ENCODE results near the gene NPC1. TPM values are rescaled to one million over a fixed set of nuclear protein-coding genes. Genes with fewer than 3 reads are reported as not detected.

NPC1 gene
- total RNA-seq, 1 donor from 2014 or later = 29.5 TPM

DNA sequence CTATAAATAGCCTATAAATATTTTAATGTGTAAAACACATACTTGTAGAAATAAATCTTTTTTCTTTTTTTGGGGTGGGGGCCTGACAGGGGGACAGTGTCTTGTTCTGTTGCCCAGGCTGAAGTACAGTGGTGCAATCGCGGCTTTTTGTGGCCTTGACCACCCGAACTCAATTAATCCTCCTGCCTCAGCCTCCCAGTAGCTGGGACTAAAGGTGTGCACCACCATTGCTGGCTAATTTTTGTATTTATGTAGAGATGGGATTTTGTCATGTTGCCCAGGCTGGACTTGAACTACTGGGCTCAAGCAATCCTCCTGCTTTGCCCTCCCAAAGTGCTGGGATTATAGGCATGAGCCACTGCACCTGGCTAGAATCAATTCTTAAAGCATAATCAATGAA, 37.6 kb downstream of the NPC1 start:
- DNase-seq (ENCODE audit: low read depth in 2 of 2) = no peak

DNA sequence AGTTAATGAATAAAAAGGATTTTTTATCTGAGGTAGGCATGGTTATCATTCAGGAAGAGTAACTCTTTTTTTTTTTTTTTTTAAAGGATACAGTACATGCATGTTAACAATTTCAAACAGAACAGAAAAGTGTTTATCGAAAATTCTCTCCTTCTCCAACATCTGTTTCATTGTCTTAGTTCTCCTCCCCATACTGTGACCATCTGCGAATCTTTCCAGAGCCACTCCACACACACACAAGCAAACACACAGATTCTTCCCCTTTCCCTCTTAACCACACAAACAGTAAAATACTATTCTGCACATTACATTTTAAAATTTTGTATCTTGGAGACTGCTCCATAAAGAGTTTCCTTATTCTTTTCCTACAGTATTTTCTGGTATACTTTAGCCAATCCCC, 38.0 kb downstream of the NPC1 start:
- no peak for DNase-seq (ENCODE audit: low read depth in 2 of 2)

DNA sequence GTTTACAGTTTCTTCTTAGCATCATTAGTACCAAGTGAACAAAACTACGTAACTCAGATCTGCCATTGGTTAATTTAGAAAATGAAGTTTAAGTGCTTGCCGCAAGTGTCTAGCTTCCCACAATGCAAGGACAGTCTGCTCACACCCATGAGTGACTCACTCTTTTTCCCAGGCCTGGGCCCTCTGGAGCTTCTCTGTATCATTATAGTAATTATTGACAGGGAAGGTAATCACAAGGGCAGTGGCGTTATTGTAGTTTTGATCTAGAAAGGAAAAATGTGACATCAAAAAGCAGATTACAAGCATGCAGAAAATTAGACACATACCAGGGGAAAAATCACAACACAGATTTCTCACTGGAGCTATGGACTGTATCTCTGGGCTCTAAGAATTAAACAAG, 38.5 kb downstream of the NPC1 start:
- DNase-seq (ENCODE audit: low read depth in 2 of 2) = peak in 1 of 2 donors; percentile 6

DNA sequence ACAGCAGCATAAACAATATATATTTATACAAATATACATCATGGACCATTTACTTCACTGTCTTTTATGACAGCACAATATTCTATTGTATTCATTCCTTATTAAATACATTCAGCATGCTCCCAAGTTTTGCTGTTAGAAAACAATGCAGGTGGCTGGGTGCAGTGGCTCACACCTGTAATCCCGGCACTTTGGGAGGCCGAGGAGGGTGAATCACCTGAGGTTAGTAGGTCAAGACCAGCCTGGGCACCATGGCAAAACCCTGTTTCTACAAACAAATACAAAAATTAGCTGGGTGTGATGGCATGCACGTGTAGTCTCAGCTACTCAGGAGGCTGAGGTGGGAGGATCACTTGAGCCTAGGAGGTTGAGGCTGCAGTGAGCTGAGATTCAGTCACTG, 39.0 kb downstream of the NPC1 start:
- no peak for DNase-seq (ENCODE audit: low read depth in 2 of 2)

DNA sequence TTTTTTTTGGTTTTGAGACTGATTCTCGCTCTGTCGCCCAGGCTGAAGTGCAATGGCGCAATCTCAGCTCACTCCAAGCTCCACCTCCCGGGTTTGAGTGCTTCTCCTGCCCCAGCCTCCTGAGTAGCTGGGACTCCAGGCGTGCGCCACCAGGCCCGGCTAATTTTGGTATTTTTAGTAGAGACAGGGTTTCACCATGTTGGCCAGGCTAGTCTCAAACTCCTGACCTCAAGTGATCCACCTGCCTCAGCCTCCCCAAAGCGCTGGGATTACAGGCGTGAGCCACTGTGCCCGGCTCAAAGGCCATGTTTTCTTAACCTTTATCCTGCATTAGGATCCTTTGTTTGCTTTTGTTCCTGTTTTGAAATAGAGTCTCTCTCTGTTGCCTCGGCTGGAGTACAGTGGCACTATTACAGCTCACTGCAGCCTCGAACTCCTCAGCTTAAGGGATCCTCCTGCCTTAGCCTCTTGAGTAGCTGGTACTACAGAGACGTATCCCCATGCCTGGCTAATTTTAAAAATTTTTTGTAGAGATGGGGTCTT, 41.0 kb downstream of the NPC1 start:
- no peak for DNase-seq (ENCODE audit: low read depth in 2 of 2)

DNA sequence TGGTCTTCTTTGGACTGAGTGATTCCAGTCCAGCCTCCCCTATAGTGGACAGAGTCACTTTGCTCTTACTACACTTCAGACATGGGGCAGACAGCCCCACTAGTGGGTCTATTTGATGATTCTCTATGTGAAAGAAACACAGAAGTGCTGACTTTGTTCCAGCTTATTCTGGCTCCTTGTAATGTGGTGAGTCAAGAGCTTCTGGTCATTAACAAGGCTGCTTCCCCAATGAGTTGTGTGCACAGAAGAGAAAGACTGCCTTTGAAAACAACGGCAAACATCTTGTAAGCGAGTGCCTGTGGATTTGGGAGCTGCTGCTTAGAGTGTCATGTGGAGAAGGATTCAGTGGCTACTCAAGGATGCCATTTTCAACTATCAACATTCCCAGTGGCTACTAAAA, 43.8 kb downstream of the NPC1 start:
- DNase-seq (ENCODE audit: low read depth in 2 of 2) = no peak

DNA sequence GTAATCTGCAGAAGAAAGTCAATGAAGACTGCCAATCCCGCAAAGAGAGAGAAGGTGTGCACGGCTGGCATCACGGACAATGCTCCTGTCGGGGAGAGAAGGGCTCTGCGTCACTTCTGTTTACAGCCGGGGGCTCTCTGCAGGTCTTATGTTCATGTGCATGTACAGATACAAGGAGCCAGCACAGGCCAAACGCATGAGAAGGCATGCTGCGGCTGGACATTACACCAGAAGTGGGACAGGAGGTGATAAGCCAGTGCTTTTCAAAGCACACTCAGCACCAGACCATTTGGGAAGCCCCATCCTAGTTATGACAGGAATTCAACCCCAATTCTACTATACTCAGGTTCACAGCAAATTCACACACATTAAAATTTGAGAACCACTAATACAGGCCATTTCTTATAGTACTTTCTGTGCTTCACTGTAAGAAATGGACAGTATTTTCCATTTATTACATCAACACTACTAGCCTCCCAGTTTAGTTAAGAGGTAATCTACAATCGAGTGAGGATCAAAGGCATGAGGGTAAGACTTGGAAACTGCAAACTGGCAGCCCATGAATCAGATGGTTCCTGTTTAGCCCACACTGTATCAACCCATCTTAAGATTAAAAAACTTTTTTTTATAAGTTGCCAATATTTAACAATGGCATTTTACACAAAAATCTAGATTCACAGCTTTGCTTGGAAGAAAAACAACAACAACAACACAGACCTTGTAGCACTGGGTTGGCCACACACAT, 44.8 kb downstream of the NPC1 start:
- no peak for DNase-seq (ENCODE audit: low read depth in 2 of 2)

DNA sequence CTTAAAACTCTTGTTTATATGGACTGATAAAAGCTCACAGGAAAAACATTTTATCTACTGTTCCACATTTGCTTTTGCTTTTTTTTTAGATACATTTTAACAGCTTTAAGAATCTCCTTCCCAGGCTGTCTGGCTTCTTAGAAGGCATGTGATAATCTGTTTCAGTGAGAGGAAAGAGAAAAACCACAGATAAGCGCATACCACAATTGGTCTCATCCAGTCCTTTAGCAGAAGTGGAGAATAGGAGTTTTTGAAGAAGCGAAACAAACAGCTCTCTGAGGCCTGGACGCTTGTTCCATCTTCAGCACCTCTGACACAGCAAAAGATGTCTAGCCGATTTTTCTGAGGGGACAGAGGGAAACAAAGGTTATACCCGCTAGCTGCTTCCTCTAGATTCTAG, 45.4 kb downstream of the NPC1 start:
- DNase-seq (ENCODE audit: low read depth in 2 of 2) = no peak

DNA sequence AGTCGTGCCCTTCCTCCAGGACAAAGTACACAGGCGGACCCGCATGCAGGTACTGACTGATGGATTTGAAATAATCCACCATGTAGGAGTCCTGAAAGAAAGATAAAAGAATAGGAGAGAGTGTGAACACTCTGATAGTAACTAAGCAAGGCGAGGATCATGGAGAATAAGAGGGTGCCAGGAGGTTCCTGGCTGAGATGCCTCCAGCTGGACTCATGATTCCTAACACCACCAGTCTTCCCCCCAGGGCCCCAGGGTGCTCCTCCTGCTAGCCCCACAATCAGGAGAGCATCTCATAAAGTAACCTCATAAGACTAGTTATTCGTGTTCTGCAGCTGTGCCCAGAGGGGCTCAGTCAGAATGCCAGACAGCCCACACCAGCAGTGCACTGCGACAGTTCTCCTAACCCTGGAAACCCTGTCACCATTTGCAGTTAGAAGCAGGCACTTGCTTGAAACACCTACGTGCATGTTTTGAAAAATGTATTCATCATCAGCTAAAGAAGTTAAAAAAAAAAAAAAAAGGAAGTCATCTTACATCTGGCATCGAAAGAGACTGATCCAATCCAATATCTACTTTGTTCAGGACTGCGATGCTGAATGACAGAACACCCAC, 46.3 kb downstream of the NPC1 start:
- no peak for DNase-seq (ENCODE audit: low read depth in 2 of 2)

DNA sequence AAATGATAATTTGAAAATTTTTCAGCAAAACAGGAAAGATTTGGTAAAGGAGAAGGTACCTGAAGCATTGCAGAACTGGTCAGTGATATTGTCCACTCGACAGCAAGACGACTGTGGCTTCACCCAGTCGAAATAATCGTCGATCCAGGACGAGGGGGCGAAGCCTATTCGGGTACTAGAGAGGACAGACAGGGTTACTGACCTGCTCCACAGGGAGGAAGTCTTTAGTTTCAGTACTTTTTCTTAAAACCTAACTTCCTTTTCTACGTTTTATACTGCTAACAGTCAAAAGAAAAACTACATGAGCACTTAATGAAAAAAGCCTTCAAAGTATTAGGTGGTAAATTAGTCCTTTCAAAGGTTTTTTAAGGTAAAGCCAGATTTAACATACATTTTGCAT, 47.0 kb downstream of the NPC1 start:
- DNase-seq (ENCODE audit: low read depth in 2 of 2) = no peak

DNA sequence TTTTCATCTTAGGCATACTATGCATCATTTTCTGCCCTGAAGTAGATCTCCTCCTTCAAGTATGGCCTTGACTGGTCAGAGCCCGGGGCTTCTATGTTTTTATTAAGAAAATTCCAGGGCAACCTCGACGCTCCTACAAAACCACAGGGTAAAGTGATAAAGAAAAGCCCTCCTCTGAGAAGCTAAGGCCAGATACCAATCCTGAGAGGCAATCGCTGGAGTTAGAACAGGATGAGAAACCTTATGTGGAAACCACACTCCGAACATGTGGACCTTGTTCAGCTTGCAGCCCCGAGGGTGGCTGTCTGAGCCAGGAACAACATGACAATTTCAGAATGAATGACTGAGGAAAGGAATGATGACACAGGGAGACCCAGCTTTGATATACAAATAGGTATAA, 47.4 kb downstream of the NPC1 start:
- DNase-seq (ENCODE audit: low read depth in 2 of 2) = no peak

DNA sequence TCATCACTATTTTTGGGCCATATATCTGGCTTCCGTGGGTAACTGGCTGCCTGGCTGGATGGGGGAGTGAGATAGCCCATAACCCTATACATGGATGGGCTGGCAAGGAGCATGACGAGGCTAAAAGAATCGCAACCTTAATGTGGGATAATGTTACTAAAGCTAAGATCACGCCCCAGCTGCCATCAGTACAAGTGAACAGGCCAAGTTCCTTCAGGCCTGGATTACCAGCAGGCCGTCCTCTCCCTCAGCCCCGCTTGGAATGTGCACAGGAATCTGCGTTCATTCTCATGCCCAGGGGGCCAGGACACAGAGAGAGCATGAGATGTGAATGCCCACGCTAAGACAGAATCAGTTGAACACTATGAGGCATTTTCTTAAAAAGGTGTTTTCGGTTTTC, 48.3 kb downstream of the NPC1 start:
- DNase-seq (ENCODE audit: low read depth in 2 of 2) = no peak

DNA sequence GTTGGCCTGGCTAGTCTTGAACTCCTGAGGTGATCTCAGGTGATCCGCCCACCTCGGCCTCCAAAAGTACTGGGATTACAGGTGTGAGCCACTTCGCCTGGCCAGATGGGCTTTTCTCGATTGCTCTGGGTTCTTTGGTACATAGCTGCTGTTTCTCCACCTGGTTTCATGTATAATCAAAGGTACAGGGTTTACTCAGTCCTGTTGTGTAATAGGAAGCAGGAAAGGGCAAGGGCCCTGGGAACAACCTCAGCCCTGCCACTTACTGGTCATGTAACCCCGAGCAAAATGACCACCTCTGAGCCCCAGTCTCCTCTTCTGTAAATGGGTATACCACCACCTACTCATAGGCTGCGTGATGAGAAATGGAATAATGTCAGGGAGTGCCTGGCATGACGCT, 49.0 kb downstream of the NPC1 start:
- no peak for DNase-seq (ENCODE audit: low read depth in 2 of 2)

DNA sequence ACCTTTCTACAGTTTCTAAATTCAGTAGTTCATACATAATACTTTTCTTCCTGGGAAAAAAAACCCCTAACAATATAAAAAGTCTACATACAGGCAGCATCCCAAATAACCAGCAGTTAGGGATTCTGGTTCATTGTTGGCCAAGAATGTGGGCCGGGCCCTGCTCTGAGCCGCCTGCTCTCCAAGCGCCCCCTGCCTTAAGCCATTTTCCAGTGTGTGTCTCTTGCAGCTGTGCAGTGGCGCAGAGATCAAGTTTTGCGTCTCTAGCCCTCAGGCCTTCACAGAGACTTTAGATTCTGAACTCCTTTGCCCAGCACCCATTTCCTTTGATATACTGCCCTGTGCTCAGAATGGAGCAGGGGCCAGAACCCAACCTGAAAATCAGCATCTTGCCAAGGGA, 50.1 kb downstream of the NPC1 start:
- DNase-seq (ENCODE audit: low read depth in 2 of 2) = no peak

DNA sequence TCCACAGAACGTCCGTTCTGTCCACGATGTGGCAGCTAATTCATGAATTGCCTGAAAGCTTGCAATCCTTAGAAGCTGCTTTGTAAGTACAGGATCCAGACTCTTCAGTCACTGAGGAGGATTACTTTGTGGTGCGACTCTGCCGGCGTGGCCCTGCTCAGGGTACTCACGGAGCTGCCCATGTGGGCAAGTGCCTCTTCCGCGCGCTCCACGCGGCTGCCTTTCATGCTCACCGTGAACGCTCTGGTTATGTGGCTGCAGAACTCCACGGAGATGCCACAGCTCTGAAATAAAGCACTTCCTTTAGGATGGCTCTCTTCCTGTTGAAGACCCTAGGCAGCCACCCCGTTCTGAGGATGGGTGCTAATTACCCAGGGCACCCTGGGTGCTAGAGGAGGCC, 52.0 kb downstream of the NPC1 start:
- DNase-seq (ENCODE audit: low read depth in 2 of 2) = no peak

DNA sequence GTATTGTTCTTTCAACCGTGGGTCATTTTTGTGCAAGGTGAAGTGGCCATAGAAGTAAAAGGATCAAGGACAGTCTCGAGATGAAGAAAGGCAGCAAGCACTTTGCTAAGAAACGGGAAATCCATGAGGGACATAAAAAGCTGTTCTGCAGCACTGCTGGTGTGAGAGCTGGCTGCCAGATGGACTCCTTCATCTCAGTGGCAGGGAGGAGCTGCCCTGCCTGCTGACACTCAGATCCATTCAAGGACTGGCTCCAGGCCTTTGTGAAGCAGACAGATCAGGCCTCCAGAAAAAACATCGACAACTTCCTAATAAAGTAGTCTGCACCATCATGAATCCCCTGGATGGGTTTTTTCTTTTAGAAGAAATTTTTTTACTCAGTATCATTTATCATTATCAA, 53.5 kb downstream of the NPC1 start:
- no peak for DNase-seq (ENCODE audit: low read depth in 2 of 2)

DNA sequence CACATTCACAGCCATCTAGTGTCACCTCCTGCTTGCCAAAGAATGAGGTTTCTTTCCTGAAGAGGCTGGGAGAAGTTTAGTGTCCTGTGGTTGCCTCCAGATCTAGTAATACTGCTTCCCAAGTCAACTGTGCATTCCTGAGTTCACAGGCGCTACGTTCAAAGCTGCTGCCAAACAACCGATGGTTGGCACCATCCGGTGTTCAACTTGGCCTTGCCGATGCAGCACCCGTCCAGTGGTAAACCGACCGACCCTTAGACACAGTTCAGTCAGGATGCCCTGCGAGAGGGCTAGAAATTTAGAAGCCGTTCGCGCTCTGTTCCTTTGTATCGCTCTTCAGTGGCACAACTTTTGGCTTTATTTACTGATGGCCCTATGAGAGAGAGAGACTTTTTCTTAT, 54.4 kb downstream of the NPC1 start:
- no peak for DNase-seq (ENCODE audit: low read depth in 2 of 2)

DNA sequence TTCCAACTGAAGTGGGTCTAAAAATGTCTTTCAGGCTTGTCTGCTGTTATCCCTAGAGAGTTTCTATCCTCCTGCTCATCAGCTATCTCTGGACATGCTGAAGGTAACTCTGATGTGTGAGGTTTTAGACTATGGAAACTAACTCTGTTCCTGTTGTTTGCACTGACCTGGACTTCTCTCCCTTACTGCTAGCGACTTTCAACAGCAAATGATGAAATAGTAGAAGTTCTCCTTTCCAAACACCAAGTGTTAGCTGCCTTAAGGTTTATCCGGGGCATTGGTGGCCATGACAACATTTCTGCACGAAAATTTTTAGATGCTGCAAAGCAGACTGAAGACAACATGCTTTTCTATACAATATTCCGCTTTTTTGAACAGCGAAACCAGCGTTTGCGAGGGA, 56.1 kb downstream of the NPC1 start:
- no peak for DNase-seq (ENCODE audit: low read depth in 2 of 2)

DNA sequence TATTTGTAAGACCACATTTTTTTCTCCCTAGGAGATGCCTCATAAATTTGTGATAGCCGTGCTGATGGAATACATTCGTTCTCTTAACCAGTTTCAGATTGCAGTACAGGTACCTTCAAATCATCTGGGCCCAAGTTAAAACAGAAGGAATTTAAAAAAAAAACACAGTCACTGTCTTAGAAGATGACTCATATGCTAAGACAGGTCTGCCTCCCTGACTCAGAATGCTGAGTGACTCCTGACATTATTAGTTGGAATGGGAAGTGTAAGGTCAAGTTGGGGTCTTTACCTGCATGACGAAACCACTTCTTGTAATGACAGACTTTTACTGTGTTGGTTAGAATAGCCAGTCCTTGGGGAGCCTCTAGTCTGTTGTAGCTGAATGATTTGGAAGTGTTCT, 56.7 kb downstream of the NPC1 start:
- peak in 1 of 2 donors; percentile 57 for DNase-seq (ENCODE audit: low read depth in 2 of 2)

DNA sequence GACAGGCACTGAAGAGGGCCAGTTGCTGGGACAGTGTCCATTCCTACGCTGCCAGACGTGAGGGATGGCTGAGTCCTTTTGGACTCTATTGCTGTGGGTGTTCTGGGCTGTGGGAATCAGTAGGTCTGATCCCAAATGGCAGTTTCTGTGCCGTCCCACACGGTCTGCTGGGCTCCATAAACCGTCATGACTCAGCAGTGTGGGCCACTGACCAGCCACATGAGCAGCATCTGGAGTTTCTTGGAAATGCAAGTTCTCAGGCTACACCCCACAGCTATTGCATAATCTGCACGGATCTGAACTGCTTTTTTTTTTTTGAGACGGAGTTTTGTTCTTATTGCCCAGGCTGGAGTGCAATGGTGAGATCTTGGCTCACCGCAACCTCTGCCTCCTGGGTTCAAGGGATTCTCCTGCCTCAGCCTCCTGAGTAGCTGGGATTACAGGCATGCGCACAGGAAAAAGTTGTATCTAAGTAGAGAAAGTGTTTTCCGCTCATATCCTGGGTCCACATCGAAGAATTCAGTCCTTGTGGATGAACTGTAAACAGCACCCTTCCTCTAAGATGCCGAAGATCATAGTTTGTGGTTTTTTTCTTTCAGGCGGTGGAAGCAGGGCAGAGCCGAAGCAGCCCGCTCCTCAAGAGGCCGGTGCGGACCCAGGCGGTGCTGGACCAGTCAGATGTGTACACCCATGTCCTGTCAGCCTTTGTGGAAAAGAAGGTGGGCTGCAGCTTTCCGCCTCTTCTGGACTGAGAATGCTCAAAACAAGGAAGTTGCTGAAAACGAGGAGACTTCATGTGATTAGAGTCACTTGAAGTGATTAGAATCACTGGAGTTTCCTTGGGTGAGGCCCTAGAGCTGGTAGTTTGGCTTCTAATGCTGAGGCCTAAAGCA, 57.5 kb downstream of the NPC1 start:
- no peak for DNase-seq (ENCODE audit: low read depth in 2 of 2)

DNA sequence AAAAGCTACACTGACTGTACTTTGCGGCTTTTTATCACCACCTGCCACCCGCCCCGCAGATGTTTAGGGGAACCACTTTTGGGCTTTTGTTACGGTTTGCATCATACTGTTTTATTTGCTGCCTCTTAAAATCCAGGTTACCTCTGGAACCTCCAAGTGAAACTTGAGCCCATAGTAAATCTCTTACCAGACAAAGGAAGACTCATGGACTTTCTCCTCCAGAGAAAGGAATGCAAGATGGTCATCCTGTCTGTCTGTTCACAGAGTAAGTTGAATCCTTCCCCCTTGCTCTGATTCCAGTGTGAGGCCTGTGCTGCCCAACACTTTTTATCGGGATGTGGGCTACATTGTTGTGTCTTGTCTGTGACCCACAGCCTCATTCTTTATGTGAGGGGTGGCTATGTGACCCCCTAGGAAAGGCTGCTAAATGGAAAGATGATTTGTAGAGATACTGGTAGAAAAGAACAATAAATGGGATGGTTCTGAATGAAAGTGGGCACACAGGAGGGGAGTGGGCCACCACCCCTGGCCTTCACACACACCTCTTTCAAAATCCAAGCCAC, 59.7 kb downstream of the NPC1 start:
- DNase-seq (ENCODE audit: low read depth in 2 of 2) = no peak

DNA sequence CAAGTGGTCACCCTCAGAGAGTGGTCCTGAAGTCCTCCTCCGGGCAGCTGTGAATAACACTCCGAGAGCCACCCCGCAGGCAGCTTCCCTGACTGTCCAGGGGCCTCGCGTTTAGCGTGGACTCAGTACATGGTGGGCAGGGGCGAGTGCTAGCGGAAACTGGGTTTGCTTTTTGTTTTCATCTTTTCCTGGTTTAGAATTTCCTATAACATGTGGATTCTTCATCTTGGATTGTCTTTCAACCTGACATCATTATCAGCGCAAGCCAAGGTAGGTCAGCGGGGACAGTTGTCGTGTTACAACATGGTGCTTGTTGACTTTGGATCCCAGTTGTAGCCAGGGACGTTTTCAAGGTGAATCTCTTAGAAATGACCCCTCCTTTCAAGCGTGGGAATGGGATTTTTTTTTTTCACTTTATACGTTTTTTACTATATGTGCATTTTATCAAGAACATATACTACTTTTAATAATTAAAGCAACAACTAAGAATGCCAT, 62.0 kb downstream of the NPC1 start:
- DNase-seq (ENCODE audit: low read depth in 2 of 2) = no peak

Data from dermis microvascular lymphatic vessel endothelial cell (primary cell).